VCaP (cell line): ENCODE results near the gene TRPC4.

Source experiments
- H3K27ac ChIP-seq: fragments of 450-650 bp; 2 replicates; pipeline ENCODE4 v1.5.1; 2017
- CTCF ChIP-seq: fragments of 450-650 bp; conservative IDR thresholded peaks from 2 replicates; pipeline ENCODE4 v1.5.1; 2017; ENCODE audit warnings: mild to moderate bottlenecking, moderate library complexity

The TRPC4 gene

GRCh38 chr13:37735293-37735692, 134.3 kb downstream of the TRPC4 start:
- H3K27ac ChIP-seq = no peak overlapping the region
- TF ChIP-seq CTCF = no peak

GRCh38 chr13:37729876-37730275, 139.7 kb downstream of the TRPC4 start:
- no peak for TF ChIP-seq CTCF
- H3K27ac ChIP-seq = no peak overlapping the region

GRCh38 chr13:37716420-37717195, 153.0 kb downstream of the TRPC4 start:
- H3K27ac ChIP-seq = no peak overlapping the region
- no peak for TF ChIP-seq CTCF

GRCh38 chr13:37715606-37716015, 154.0 kb downstream of the TRPC4 start:
- no peak for TF ChIP-seq CTCF
- no peak overlapping the region for H3K27ac ChIP-seq

GRCh38 chr13:37709318-37709717, 160.3 kb downstream of the TRPC4 start:
- TF ChIP-seq CTCF = no peak
- no peak overlapping the region for H3K27ac ChIP-seq

GRCh38 chr13:37707739-37708500, 161.7 kb downstream of the TRPC4 start:
- no peak overlapping the region for H3K27ac ChIP-seq
- TF ChIP-seq CTCF = no peak

DNA sequence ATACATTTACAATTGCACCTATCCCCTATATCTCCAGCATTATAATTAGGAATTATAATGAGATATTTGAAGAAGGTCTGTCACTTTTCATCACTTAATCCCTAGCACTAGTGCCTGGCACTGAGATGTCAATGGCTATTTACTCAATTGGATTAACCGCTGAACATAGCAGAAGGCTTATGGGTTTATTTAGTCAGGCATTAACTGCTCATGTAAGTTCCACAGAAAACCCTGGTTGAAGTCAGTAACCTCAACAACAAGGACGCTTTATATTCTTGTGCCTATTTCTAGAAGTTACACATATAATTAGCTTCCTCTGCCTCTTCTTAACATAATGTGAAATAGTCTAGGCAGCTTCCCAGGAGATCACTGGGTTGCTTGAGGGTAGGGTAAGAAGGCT, 163.5 kb downstream of the TRPC4 start:
- no peak overlapping the region for H3K27ac ChIP-seq
- TF ChIP-seq CTCF = no peak
